GM13976 (cell line): ENCODE data around the gene VWA5B1.

Experiments used
- DNase-seq: peaks from one replicate; pipeline ENCODE4 v3.0.0; 2012; ENCODE audit warnings: low spot score
- CTCF ChIP-seq: IDR thresholded peaks from 2 replicates; pipeline ENCODE4 v1.5.1; 2012; ENCODE audit warnings: borderline replicate concordance, mild to moderate bottlenecking; ENCODE audit not compliant: insufficient read depth; ENCODE audit errors: extremely low read depth, missing control alignments, control extremely low read depth
- in situ Hi-C: fragments of 300-500 bp; cut with MboI; formaldehyde crosslinking; loops from one replicate; pipeline ENCODE4 v1.12.0; 2022; ENCODE audit warnings: low sequenced_read_pairs, mixed read lengths, inconsistent platforms; ENCODE audit not compliant: unreplicated experiment

VWA5B1 gene

GRCh38 chr1:20379075-20379474, 88.4 kb downstream of the VWA5B1 start:
- no peak for DNase-seq
- TF ChIP-seq CTCF: no peak
- in situ Hi-C loops: loop anchor here (10.0 kb wide), 1 partner anchor 116 kb away; no protein-coding TSS in a partner anchor

GRCh38 chr1:20380175-20380574, 89.5 kb downstream of the VWA5B1 start:
- in situ Hi-C loops: no loop called here
- no peak for TF ChIP-seq CTCF
- no peak for DNase-seq

- in situ Hi-C loops: no loop called here
- DNase-seq: no peak
- TF ChIP-seq CTCF: no peak
Measured at GRCh38 chr1:20380616-20381035, 90.0 kb downstream of the VWA5B1 start.

- in situ Hi-C loops: no loop called here
- DNase-seq: no peak
- TF ChIP-seq CTCF: no peak
Measured at GRCh38 chr1:20381045-20381641, 90.5 kb downstream of the VWA5B1 start.

GRCh38 chr1:20381961-20382360, 91.3 kb downstream of the VWA5B1 start:
- no peak for TF ChIP-seq CTCF
- in situ Hi-C loops: no loop called here
- DNase-seq: no peak

GRCh38 chr1:20382711-20383110, 92.0 kb downstream of the VWA5B1 start:
- TF ChIP-seq CTCF: no peak

More at GRCh38 chr1:20382711-20383110, 92.0 kb downstream of the VWA5B1 start:
- DNase-seq: no peak
- in situ Hi-C loops: no loop called here
